Lung (tissue), 12 donors: ENCODE results near the gene FOXC1. TPM values are rescaled to one million over a fixed set of nuclear protein-coding genes. Genes with fewer than 3 reads are reported as not detected.
A peak's percentile ranks its signal among the peaks of the same experiment; 100 is the strongest.

ENCODE experiments used
- ATAC-seq: fragments of 200-7000 bp; cut with Tn5 transposase; one replicate; pipeline ENCODE4 v1.9.1; 2020; ENCODE audit warnings: moderate number of reproducible peaks; ENCODE audit not compliant: insufficient read depth, low FRiP score
- DNase-seq, 3 donors: peaks; one replicate each; pipeline ENCODE4 v3.0.0-alpha.2; 2013 to 2017
- H3K27ac ChIP-seq, 2 donors: one replicate each; pipeline ENCODE4 v1.5.1; 2013; ENCODE audit warnings: mild to moderate bottlenecking in 2 of 2, moderate library complexity in 2 of 2, control low read depth in 1 of 2, inconsistent platforms in 1 of 2, low read depth in 1 of 2, low read length in 1 of 2
- H3K27me3 ChIP-seq, 3 donors: one replicate each; pipeline ENCODE4 v1.5.1; 2013; ENCODE audit warnings: low read length in 2 of 3; ENCODE audit not compliant: control insufficient read depth in 3 of 3, insufficient read depth in 3 of 3
- H3K36me3 ChIP-seq, 4 donors: one replicate each; pipeline ENCODE4 v1.5.1; 2013; ENCODE audit warnings: low read length in 4 of 4, mild to moderate bottlenecking in 1 of 4, moderate library complexity in 1 of 4; ENCODE audit not compliant: control insufficient read depth in 4 of 4, insufficient read depth in 4 of 4
- H3K4me1 ChIP-seq, 5 donors: one replicate each; pipeline ENCODE4 v1.5.1; 2013; ENCODE audit warnings: low read length in 5 of 5, mild to moderate bottlenecking in 2 of 5, moderate library complexity in 1 of 5; ENCODE audit not compliant: control insufficient read depth in 5 of 5, insufficient read depth in 5 of 5
- H3K4me3 ChIP-seq: one replicate; pipeline ENCODE4 v1.5.1; 2013; ENCODE audit warnings: mild to moderate bottlenecking, control low read depth, moderate library complexity
- H3K9ac ChIP-seq, 2 donors: one replicate each; pipeline ENCODE4 v1.5.1; 2013; ENCODE audit warnings: low read length in 2 of 2, control low read depth in 1 of 2; ENCODE audit not compliant: insufficient read depth in 1 of 2
- H3K9me3 ChIP-seq, 4 donors: one replicate each; pipeline ENCODE4 v1.5.1; 2013; ENCODE audit warnings: low read length in 3 of 4, mild to moderate bottlenecking in 1 of 4, moderate library complexity in 1 of 4; ENCODE audit not compliant: control insufficient read depth in 4 of 4, insufficient read depth in 3 of 4
- CTCF ChIP-seq: IDR thresholded peaks from 2 replicates; pipeline ENCODE4 v1.5.1; 2012; ENCODE audit warnings: mild to moderate bottlenecking; ENCODE audit errors: control extremely low read depth, extremely low read depth
- WGBS, 2 donors: extraction: QIAGEN DNeasy Blood & Tissue Kit; methylation state at CpG; one replicate each; pipeline ENCODE4 v1.1.7; 2013; 5-methylcytosine and 5-hydroxymethylcytosine counted together
- polyA plus RNA-seq, 2 donors: library from polyadenylated mRNA; stranded (reverse); fragments of 200-250 nt; gene quantifications; one replicate each; pipeline ENCODE4 v1.2.1, GENCODE V29; 2013
- total RNA-seq, 2 donors: library from RNA; depleted of rRNA in 1 of 2; stranded (reverse); fragments of >200 nt in 1 of 2; gene quantifications; one replicate each; pipeline ENCODE4 v1.2.1, GENCODE V29; 2014 to 2021
- donor health status: control.
- donor health status: control.
- donor health status: Bipolar disorder and iron deficiency.
- donor health status: healthy.
- donor health status: DM: yes; HTN: yes; CAD: no.

Gene FOXC1
- total and polyA plus RNA-seq, 4 donors: 1.4 to 6.2 (median 2.5) TPM

- no peak overlapping the region for H3K4me3 ChIP-seq
- no peak for TF ChIP-seq CTCF
- H3K4me1 ChIP-seq: peaks cover 0 to 5% (median 0%) of the 10 kb centered on the region in 5 donors
- peak in 1 of 3 donors; percentile 5 for DNase-seq
- no peaks in the 10 kb centered on the region for H3K36me3 ChIP-seq
- H3K27me3 ChIP-seq: no peaks in the 10 kb centered on the region
- no peak overlapping the region for H3K9ac ChIP-seq
- H3K9me3 ChIP-seq: peaks cover 0 to 4% (median 0%) of the 10 kb centered on the region in 4 donors
- 93 to 96% methylated on average over 18 of the region's 18 CpGs for WGBS, 2 donors
- no peak overlapping the region for H3K27ac ChIP-seq
- no peak for ATAC-seq
Measured at GRCh38 chr6:1643830-1644445, 34.2 kb downstream of the FOXC1 start.

DNA sequence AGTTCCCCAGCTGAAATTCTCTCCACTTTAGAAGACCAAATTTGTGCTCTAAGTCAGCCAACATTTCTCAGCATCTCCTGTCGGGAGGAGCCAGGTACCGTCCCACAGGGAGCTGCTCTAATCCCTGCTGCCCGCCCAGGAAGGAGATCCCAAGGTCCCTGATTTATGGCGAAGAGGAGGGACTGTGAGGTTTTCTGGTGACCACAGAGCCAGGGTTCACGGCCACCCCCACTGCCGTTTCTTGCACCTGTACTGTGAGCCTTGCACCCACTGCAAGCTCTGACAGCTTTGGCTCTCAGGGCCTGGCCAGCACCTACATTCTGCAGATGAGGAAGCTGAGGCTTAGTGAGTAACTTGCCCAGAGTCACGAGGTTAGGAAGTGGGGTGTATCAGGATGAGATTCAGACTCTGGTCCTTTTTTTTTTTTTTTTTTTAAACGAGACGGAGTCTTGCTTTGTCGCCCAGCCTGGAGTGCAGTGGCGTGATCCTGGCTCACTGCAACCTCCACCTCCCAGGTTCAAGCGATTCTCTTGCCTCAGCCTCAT lies 34.9 kb downstream of the FOXC1 start:
- H3K9ac ChIP-seq: no peak overlapping the region
- WGBS, 2 donors: 75 to 87% methylated on average over 12 of the region's 12 CpGs
- H3K36me3 ChIP-seq: no peaks in the 10 kb centered on the region
- DNase-seq: no peak
- H3K4me1 ChIP-seq: peaks cover 0 to 5% (median 0%) of the 10 kb centered on the region in 5 donors
- no peak overlapping the region for H3K27ac ChIP-seq
- H3K9me3 ChIP-seq: peaks cover 0 to 2% (median 0%) of the 10 kb centered on the region in 4 donors
- H3K27me3 ChIP-seq: no peaks in the 10 kb centered on the region
- no peak for TF ChIP-seq CTCF
- no peak for ATAC-seq
- H3K4me3 ChIP-seq: no peak overlapping the region

GRCh38 chr6:1645466-1646185 lies 35.9 kb downstream of the FOXC1 start:
- Histone ChIP-seq H3K9ac (no peak overlapping the region), H3K4me1 (peaks cover 0 to 5% (median 0%) of the 10 kb centered on the region in 5 donors), H3K27ac (no peak overlapping the region), H3K4me3 (no peak overlapping the region), H3K27me3 (no peaks in the 10 kb centered on the region), H3K9me3 (no peaks in the 10 kb centered on the region), H3K36me3 (no peaks in the 10 kb centered on the region)
- 91 to 93% methylated on average over 14 of the region's 14 CpGs for WGBS, 2 donors
- DNase-seq (no peak), ATAC-seq (no peak)
- no peak for TF ChIP-seq CTCF
